HEK293 (cell line): ENCODE measurements around the gene SPATA21.
A peak's percentile ranks its signal among the peaks of the same experiment; 100 is the strongest.

Source experiments
- CTCF ChIA-PET: fragments of 350-600 bp; formaldehyde crosslinking; extraction: SDS; loops from one replicate; lab custom pipeline; 2021; ENCODE audit warnings: antibody characterized with exemption; lab: Yijun Ruan, JAX
- POLR2A ChIA-PET: fragments of 300-600 bp; formaldehyde crosslinking; extraction: SDS; loops from one replicate; lab custom pipeline; 2020; ENCODE audit warnings: antibody characterized with exemption, inconsistent platforms; lab: Yijun Ruan, JAX
- H3K27ac ChIP-seq: fragments of 200-500 bp; sonication (Bioruptor generic); 2 replicates; pipeline ENCODE4 v1.5.1; 2014; ENCODE audit warnings: low read depth, low read length, control low read depth, inconsistent platforms; ENCODE audit errors: extremely low read depth
- H3K36me3 ChIP-seq, 2 experiments: fragments of 200-500 bp in 1 of 2; sonication (Bioruptor generic) in 1 of 2; 1 replicate in 1 of 2; 2 replicates in 1 of 2; pipeline ENCODE4 v1.5.1; 2014 to 2017; ENCODE audit warnings: inconsistent platforms in 2 of 2, low read length in 2 of 2; ENCODE audit not compliant: control insufficient read depth in 2 of 2, insufficient read depth in 1 of 2
- H3K4me1 ChIP-seq: fragments of 200-500 bp; sonication (Bioruptor generic); 2 replicates; pipeline ENCODE4 v1.5.1; 2014; ENCODE audit warnings: mild to moderate bottlenecking, low read length, inconsistent platforms; ENCODE audit not compliant: control insufficient read depth, insufficient read depth
- H3K4me3 ChIP-seq: 2 replicates; pipeline ENCODE4 v1.5.1; 2011; ENCODE audit warnings: low read depth, mild to moderate bottlenecking, control low read depth, low read length, moderate library complexity
- H3K9me3 ChIP-seq: fragments of 200-500 bp; sonication (Bioruptor generic); 2 replicates; pipeline ENCODE4 v1.5.1; 2014; ENCODE audit warnings: low read depth, low read length, inconsistent platforms; ENCODE audit not compliant: control insufficient read depth, insufficient read depth
- OVOL3 ChIP-seq: fragments of 450-650 bp; formaldehyde crosslinking; IDR thresholded peaks from 2 replicates; pipeline ENCODE4 v1.5.1; 2016; ENCODE audit warnings: missing biosample characterization, missing genetic modification characterization
- PRDM10 ChIP-seq: fragments of 450-650 bp; formaldehyde crosslinking; IDR thresholded peaks from 2 replicates; pipeline ENCODE4 v1.5.1; 2016; ENCODE audit warnings: missing biosample characterization, missing genetic modification characterization
- REST ChIP-seq: fragments of 450-650 bp; formaldehyde crosslinking; IDR thresholded peaks from 2 replicates; pipeline ENCODE4 v1.5.1; 2016; ENCODE audit warnings: missing biosample characterization, missing genetic modification characterization
- TCF7L2 ChIP-seq: IDR thresholded peaks from 2 replicates; pipeline ENCODE4 v1.6.1; 2011; ENCODE audit warnings: low read depth, mild to moderate bottlenecking, inconsistent platforms, low read length, moderate library complexity, borderline replicate concordance
- ZBTB17 ChIP-seq: fragments of 450-650 bp; formaldehyde crosslinking; IDR thresholded peaks from 2 replicates; pipeline ENCODE4 v1.5.1; 2016; ENCODE audit warnings: missing biosample characterization, missing genetic modification characterization
- ZFHX2 ChIP-seq: fragments of 450-650 bp; formaldehyde crosslinking; conservative IDR thresholded peaks from 2 replicates; pipeline ENCODE4 v1.5.1; 2016; ENCODE audit warnings: missing biosample characterization, missing genetic modification characterization
- ZFP37 ChIP-seq: fragments of 450-650 bp; formaldehyde crosslinking; IDR thresholded peaks from 2 replicates; pipeline ENCODE4 v1.5.1; 2016; ENCODE audit warnings: missing biosample characterization, missing genetic modification characterization
- ZFP41 ChIP-seq: fragments of 450-650 bp; formaldehyde crosslinking; IDR thresholded peaks from 2 replicates; pipeline ENCODE4 v1.5.1; 2016; ENCODE audit warnings: missing biosample characterization, missing genetic modification characterization, borderline replicate concordance
- ZNF239 ChIP-seq: fragments of 450-650 bp; formaldehyde crosslinking; IDR thresholded peaks from 2 replicates; pipeline ENCODE4 v1.5.1; 2016; ENCODE audit warnings: missing biosample characterization, missing genetic modification characterization
- ZNF350 ChIP-seq: fragments of 450-650 bp; formaldehyde crosslinking; IDR thresholded peaks from 2 replicates; pipeline ENCODE4 v1.5.0; 2017; ENCODE audit warnings: missing biosample characterization, mild to moderate bottlenecking, missing genetic modification characterization
- ZNF560 ChIP-seq: fragments of 450-650 bp; formaldehyde crosslinking; IDR thresholded peaks from 2 replicates; pipeline ENCODE4 v1.5.1; 2017; ENCODE audit warnings: missing biosample characterization, missing genetic modification characterization, borderline replicate concordance
- ZNF600 ChIP-seq: fragments of 450-650 bp; formaldehyde crosslinking; IDR thresholded peaks from 2 replicates; pipeline ENCODE4 v1.5.1; 2016; ENCODE audit warnings: missing biosample characterization, missing genetic modification characterization
- ZNF704 ChIP-seq: fragments of 450-650 bp; formaldehyde crosslinking; IDR thresholded peaks from 2 replicates; pipeline ENCODE4 v1.5.1; 2016; ENCODE audit warnings: missing biosample characterization, missing genetic modification characterization
- ZNF768 ChIP-seq: fragments of 450-650 bp; formaldehyde crosslinking; IDR thresholded peaks from 2 replicates; pipeline ENCODE4 v1.5.1; 2018; ENCODE audit warnings: missing biosample characterization, mild to moderate bottlenecking, missing genetic modification characterization
- ZNF785 ChIP-seq: fragments of 450-650 bp; formaldehyde crosslinking; IDR thresholded peaks from 2 replicates; pipeline ENCODE4 v1.5.1; 2016; ENCODE audit warnings: missing biosample characterization, missing genetic modification characterization
- ZNF791 ChIP-seq: fragments of 450-650 bp; formaldehyde crosslinking; IDR thresholded peaks from 2 replicates; pipeline ENCODE4 v1.5.1; 2016; ENCODE audit warnings: missing biosample characterization, missing genetic modification characterization
- ZXDB ChIP-seq: fragments of 450-650 bp; formaldehyde crosslinking; IDR thresholded peaks from 2 replicates; pipeline ENCODE4 v1.5.1; 2016; ENCODE audit warnings: missing biosample characterization, missing genetic modification characterization

SPATA21 gene

GRCh38 chr1:16425125-16426025 lies 11.8 kb downstream of the SPATA21 start:
- H3K4me1 ChIP-seq = no peaks in the 10 kb centered on the region
- no peak overlapping the region for H3K4me3 ChIP-seq
- no peaks in the 10 kb centered on the region for H3K9me3 ChIP-seq
- H3K27ac ChIP-seq = no peak overlapping the region
- CTCF ChIA-PET = interaction anchor here (0.7 kb wide), 1 partner anchor 199 kb away, joined by 3 read pairs; no protein-coding TSS in a partner anchor
- no peaks in the 10 kb centered on the region for H3K36me3 ChIP-seq
- POLR2A ChIA-PET = interaction anchor here (1.5 kb wide), 1 partner anchor 15 kb away, joined by 5 read pairs; the partner anchor contains the start of gene NECAP2
- TF ChIP-seq ZNF704 (tag by site-specific recombination) (no peak), ZNF600 (no peak), ZNF785 (tag by site-specific recombination) (no peak), ZFP37 (tag by site-specific recombination) (no peak)
- TF ChIP-seq, all 188 proteins: peak for 0

- H3K9me3 ChIP-seq = no peaks in the 10 kb centered on the region
- POLR2A ChIA-PET = no interaction called here
- H3K4me1 ChIP-seq = no peaks in the 10 kb centered on the region
- no peak overlapping the region for H3K27ac ChIP-seq
- CTCF ChIA-PET = interaction anchor here (0.6 to 0.7 kb wide), 2 partner anchors 18 to 19 kb away, joined by 3 to 5 read pairs; partner anchors contain the start of gene NECAP2
- no peak overlapping the region for H3K4me3 ChIP-seq
- no peaks in the 10 kb centered on the region for H3K36me3 ChIP-seq
- TF ChIP-seq OVOL3 (tag by site-specific recombination) = no peak
- peak; percentile 54 for TF ChIP-seq PRDM10 (tag by site-specific recombination)
Observed at GRCh38 chr1:16422041-16422440, 15.2 kb downstream of the SPATA21 start.

GRCh38 chr1:16421201-16421600 lies 16.0 kb downstream of the SPATA21 start:
- POLR2A ChIA-PET = no interaction called here
- Histone ChIP-seq H3K27ac (no peak overlapping the region), H3K36me3 (no peaks in the 10 kb centered on the region), H3K4me1 (no peaks in the 10 kb centered on the region), H3K4me3 (no peak overlapping the region), H3K9me3 (no peaks in the 10 kb centered on the region)
- TF ChIP-seq ZNF560 (tag by site-specific recombination) (no peak), ZNF350 (tag by site-specific recombination) (no peak), ZNF239 (tag by site-specific recombination) (no peak)
- CTCF ChIA-PET = interaction anchor here (0.7 kb wide), 1 partner anchor 19 kb away, joined by 5 read pairs; no protein-coding TSS in a partner anchor

GRCh38 chr1:16420424-16421118 lies 16.7 kb downstream of the SPATA21 start:
- H3K27ac ChIP-seq = no peak overlapping the region
- no peak overlapping the region for H3K4me3 ChIP-seq
- POLR2A ChIA-PET = no interaction called here
- H3K4me1 ChIP-seq = no peaks in the 10 kb centered on the region
- CTCF ChIA-PET = interaction anchor here (0.6 kb wide), 2 partner anchors 19 to 173 kb away, joined by 3 to 4 read pairs; no protein-coding TSS in a partner anchor
- no peaks in the 10 kb centered on the region for H3K36me3 ChIP-seq
- H3K9me3 ChIP-seq = no peaks in the 10 kb centered on the region
- TF ChIP-seq ZXDB (no peak), ZFP41 (no peak), ZNF791 (tag by site-specific recombination) (no peak), REST (tag by site-specific recombination) (no peak), TCF7L2 (no peak), ZBTB17 (no peak), ZFHX2 (tag by site-specific recombination) (no peak), ZNF768 (tag by site-specific recombination) (no peak)
